H1 (cell line): ENCODE results near the gene SPPL2A. TPM values are rescaled to one million over a fixed set of nuclear protein-coding genes. Genes with fewer than 3 reads are reported as not detected.

Experiments used
- CTCF ChIA-PET: fragments of 300-600 bp; sonication (Branson Sonifier 250); formaldehyde crosslinking; loops from one replicate; lab custom pipeline; 2021; ENCODE audit not compliant: partially characterized antibody; lab: Charles Lee
- POLR2A ChIA-PET: fragments of 300-600 bp; sonication (Branson Sonifier 250); formaldehyde crosslinking; loops from one replicate; lab custom pipeline; 2021; ENCODE audit warnings: inconsistent platforms; ENCODE audit not compliant: partially characterized antibody; lab: Charles Lee
- DNase-seq, 2 experiments: peaks; one replicate each; pipeline versions ENCODE4 v3.0.0 to v3.0.0-alpha.2; 2010 to 2022; ENCODE audit warnings: low spot score in 2 of 2, low read depth in 1 of 2, mixed read lengths in 1 of 2
- FAIRE-seq: peaks from 2 replicates; lab custom pipeline; 2011; peaks lifted over from hg19 to GRCh38; lab: Jason Lieb, UNC
- H2AFZ ChIP-seq: 2 replicates; pipeline ENCODE4 v1.8.1; 2012; ENCODE audit warnings: low read length, inconsistent platforms
- H2AK5ac ChIP-seq: 2 replicates; pipeline ENCODE4 v1.6.1; 2013; ENCODE audit warnings: low read depth, low read length
- H2BK120ac ChIP-seq: replicated peaks from 2 replicates; pipeline ENCODE3; 2013; ENCODE audit warnings: low read depth, low read length, inconsistent platforms
- H2BK12ac ChIP-seq: 2 replicates; pipeline ENCODE4 v1.6.1; 2013; ENCODE audit warnings: low read depth, low read length
- H2BK15ac ChIP-seq: 2 replicates; pipeline ENCODE4 v1.6.1; 2013; ENCODE audit warnings: low read length
- H2BK20ac ChIP-seq: 2 replicates; pipeline ENCODE4 v1.6.1; 2013; ENCODE audit warnings: low read length
- H2BK5ac ChIP-seq: 2 replicates; pipeline ENCODE4 v1.6.1; 2013; ENCODE audit warnings: low read depth, low read length
- H3K14ac ChIP-seq: 2 replicates; pipeline ENCODE4 v1.6.1; 2013; ENCODE audit warnings: inconsistent platforms; ENCODE audit not compliant: insufficient read length
- H3K18ac ChIP-seq: 2 replicates; pipeline ENCODE4 v1.6.1; 2013; ENCODE audit warnings: low read length; ENCODE audit errors: extremely low read depth
- H3K23ac ChIP-seq: 2 replicates; pipeline ENCODE4 v1.6.1; 2013; ENCODE audit warnings: inconsistent platforms; ENCODE audit not compliant: insufficient read length
- H3K23me2 ChIP-seq: 2 replicates; pipeline ENCODE4 v1.6.1; 2013; ENCODE audit warnings: low read depth, low read length
- H3K27ac ChIP-seq: 2 replicates; pipeline ENCODE4 v1.6.1; 2011; ENCODE audit warnings: low read depth, low read length, inconsistent platforms
- H3K27me3 ChIP-seq, 4 experiments: replicated peaks in 1 of 4; 1 replicate in 1 of 4; 2 replicates in 3 of 4; pipeline versions ENCODE4 v1.6.1 to v1.8.1; 2011 to 2013; ENCODE audit warnings: low read length in 3 of 4, mild to moderate bottlenecking in 3 of 4, inconsistent platforms in 2 of 4, mixed read lengths in 2 of 4, moderate library complexity in 1 of 4; ENCODE audit not compliant: control insufficient read depth in 3 of 4, insufficient read depth in 3 of 4; ENCODE audit errors: extremely low read depth in 1 of 4
- H3K36me3 ChIP-seq, 4 experiments: 2 replicates each; pipeline versions ENCODE4 v1.6.1 to v1.8.1; 2011 to 2013; ENCODE audit warnings: mild to moderate bottlenecking in 4 of 4, low read length in 3 of 4, moderate library complexity in 2 of 4, control low read depth in 1 of 4, inconsistent platforms in 1 of 4; ENCODE audit not compliant: insufficient read depth in 4 of 4, control insufficient read depth in 2 of 4
- H3K4ac ChIP-seq: replicated peaks from 2 replicates; pipeline ENCODE3; 2013; ENCODE audit warnings: low read length, low read depth, mixed read lengths, inconsistent platforms; ENCODE audit not compliant: insufficient read length
- H3K4me1 ChIP-seq, 4 experiments: replicated peaks in 1 of 4; 1 replicate in 1 of 4; 2 replicates in 3 of 4; pipeline versions ENCODE4 v1.6.1 to v1.8.1; 2011 to 2013; ENCODE audit warnings: low read length in 3 of 4, inconsistent platforms in 2 of 4, mixed read lengths in 1 of 4; ENCODE audit not compliant: insufficient read depth in 4 of 4, control insufficient read depth in 3 of 4
- H3K4me2 ChIP-seq, 2 experiments: 2 replicates each; pipeline versions ENCODE4 v1.6.1 to v1.8.1; 2011 to 2013; ENCODE audit warnings: low read depth in 2 of 2, low read length in 2 of 2, control low read depth in 1 of 2, inconsistent platforms in 1 of 2, mild to moderate bottlenecking in 1 of 2; ENCODE audit not compliant: insufficient read depth in 1 of 2
- H3K4me3 ChIP-seq, 4 experiments: fragments of 200-600, 300-600 bp in 1 of 4; sonication (generic), shearing (Covaris generic), sonication (Bioruptor Twin) in 1 of 4; 2 replicates each; pipeline versions ENCODE4 v1.5.1 to v1.8.1; 2011 to 2016; ENCODE audit warnings: low read length in 4 of 4, low read depth in 3 of 4, control low read depth in 2 of 4, inconsistent platforms in 2 of 4, mild to moderate bottlenecking in 2 of 4, mixed read lengths in 1 of 4, moderate library complexity in 1 of 4; ENCODE audit not compliant: insufficient read depth in 2 of 4; ENCODE audit errors: extremely low read depth in 1 of 4
- H3K56ac ChIP-seq: replicated peaks from 2 replicates; pipeline ENCODE3; 2013; ENCODE audit warnings: low read depth, mild to moderate bottlenecking, mixed read lengths, low read length, inconsistent platforms; ENCODE audit not compliant: insufficient read length
- H3K79me1 ChIP-seq: 2 replicates; pipeline ENCODE4 v1.6.1; 2013; ENCODE audit warnings: low read depth, low read length, control low read depth
- H3K79me2 ChIP-seq, 2 experiments: 2 replicates each; pipeline versions ENCODE4 v1.6.1 to v1.8.1; 2012 to 2013; ENCODE audit warnings: low read length in 2 of 2, mild to moderate bottlenecking in 2 of 2, inconsistent platforms in 1 of 2; ENCODE audit not compliant: insufficient read depth in 2 of 2, control insufficient read depth in 1 of 2
- H3K9ac ChIP-seq, 4 experiments: replicated peaks in 1 of 4; 1 replicate in 1 of 4; 2 replicates in 3 of 4; pipeline versions ENCODE4 v1.6.1 to v1.8.1; 2011 to 2013; ENCODE audit warnings: low read depth in 3 of 4, low read length in 3 of 4, control low read depth in 2 of 4, mild to moderate bottlenecking in 2 of 4, moderate library complexity in 2 of 4, inconsistent platforms in 1 of 4; ENCODE audit errors: extremely low read depth in 1 of 4
- H3K9me3 ChIP-seq, 2 experiments: 2 replicates each; pipeline versions ENCODE4 v1.6.1 to v1.8.1; 2012 to 2013; ENCODE audit warnings: mild to moderate bottlenecking in 2 of 2, moderate library complexity in 2 of 2, control low read depth in 1 of 2, inconsistent platforms in 1 of 2, low read depth in 1 of 2, low read length in 1 of 2, mixed read lengths in 1 of 2; ENCODE audit not compliant: insufficient read depth in 2 of 2
- H4K20me1 ChIP-seq, 2 experiments: replicated peaks in 1 of 2; 2 replicates each; pipeline versions ENCODE3 to v1.8.1; 2011 to 2013; ENCODE audit warnings: inconsistent platforms in 2 of 2, low read length in 2 of 2, mild to moderate bottlenecking in 1 of 2; ENCODE audit not compliant: insufficient read depth in 2 of 2, control insufficient read depth in 1 of 2
- H4K5ac ChIP-seq: 2 replicates; pipeline ENCODE4 v1.6.1; 2013; ENCODE audit warnings: low read length, low read depth, mixed read lengths, inconsistent platforms; ENCODE audit not compliant: insufficient read length
- H4K8ac ChIP-seq: 2 replicates; pipeline ENCODE4 v1.8.0; 2013; ENCODE audit warnings: mild to moderate bottlenecking, moderate library complexity, low read length, inconsistent platforms; ENCODE audit not compliant: insufficient read depth; ENCODE audit errors: extremely low read depth
- H4K91ac ChIP-seq: replicated peaks from 2 replicates; pipeline ENCODE3; 2013; ENCODE audit warnings: low read length, mixed read lengths, inconsistent platforms; ENCODE audit not compliant: insufficient read length
- ASH2L ChIP-seq: fragments of 200-600, 300-600 bp; sonication (generic); IDR thresholded peaks from one replicate; pipeline ENCODE4 v1.7.1; 2017; ENCODE audit warnings: low read length
- BRCA1 ChIP-seq: IDR thresholded peaks from 2 replicates; pipeline ENCODE4 v1.6.1; 2012; ENCODE audit warnings: low read depth, low read length, improper control_type of control experiment
- SIRT6 ChIP-seq: IDR thresholded peaks from one replicate; pipeline ENCODE4 v1.7.1; 2012; ENCODE audit warnings: low read length, inconsistent platforms
- SP2 ChIP-seq: IDR thresholded peaks from 2 replicates; pipeline ENCODE4 v1.6.1; 2012; ENCODE audit warnings: mild to moderate bottlenecking, low read length, inconsistent platforms
- TAF7 ChIP-seq: optimal IDR thresholded peaks from 2 replicates; pipeline ENCODE3; 2011; ENCODE audit warnings: low read depth, mild to moderate bottlenecking, inconsistent platforms, low read length, moderate library complexity, borderline replicate concordance
- WGBS, 2 experiments: shearing (Covaris generic) in 1 of 2; methylation state at CpG; one replicate each; pipeline versions ENCODE4 v1.1.6 to v1.1.7; 2013 to 2015; ENCODE audit warnings: low lambda C conversion rate in 2 of 2, mixed read lengths in 2 of 2, inconsistent platforms in 1 of 2, low coverage in 1 of 2, missing lambda C conversion rate in 1 of 2; ENCODE audit not compliant: insufficient replicate concordance in 2 of 2, insufficient coverage in 1 of 2, insufficient read length in 1 of 2; ENCODE audit errors: extremely low coverage in 1 of 2, missing lambda C conversion rate in 1 of 2; 5-methylcytosine and 5-hydroxymethylcytosine counted together
- polyA plus RNA-seq, 7 experiments: library from polyadenylated mRNA; depleted of rRNA in 3 of 7; stranded (reverse) in 5 of 7; unstranded in 2 of 7; fragments of >200 nt in 5 of 7; fragments of 200-250 nt in 2 of 7; gene quantifications; 1 replicate in 5 of 7; 2 replicates in 1 of 7; 4 replicates in 1 of 7; pipeline versions ENCODE4 v1.2.1 to v1.2.3, GENCODE V29; 2011 to 2013; ENCODE audit warnings: missing spikeins in 2 of 7, mixed read lengths in 2 of 7
- total RNA-seq: library from RNA; stranded (reverse); fragmentation: NEBNext Ultra II Directional; extraction: Animal tissue kit (Norgen Biotek cat#: 25700); gene quantifications from 2 replicates; pipeline ENCODE4 v1.2.1, GENCODE V29; 2021

The SPPL2A gene
- total and polyA plus RNA-seq, 2 of the 8 experiments (the other 6 are each of a cell fraction or from before 2014, with no cell fraction given) = 15.6 to 52.9 TPM

DNA sequence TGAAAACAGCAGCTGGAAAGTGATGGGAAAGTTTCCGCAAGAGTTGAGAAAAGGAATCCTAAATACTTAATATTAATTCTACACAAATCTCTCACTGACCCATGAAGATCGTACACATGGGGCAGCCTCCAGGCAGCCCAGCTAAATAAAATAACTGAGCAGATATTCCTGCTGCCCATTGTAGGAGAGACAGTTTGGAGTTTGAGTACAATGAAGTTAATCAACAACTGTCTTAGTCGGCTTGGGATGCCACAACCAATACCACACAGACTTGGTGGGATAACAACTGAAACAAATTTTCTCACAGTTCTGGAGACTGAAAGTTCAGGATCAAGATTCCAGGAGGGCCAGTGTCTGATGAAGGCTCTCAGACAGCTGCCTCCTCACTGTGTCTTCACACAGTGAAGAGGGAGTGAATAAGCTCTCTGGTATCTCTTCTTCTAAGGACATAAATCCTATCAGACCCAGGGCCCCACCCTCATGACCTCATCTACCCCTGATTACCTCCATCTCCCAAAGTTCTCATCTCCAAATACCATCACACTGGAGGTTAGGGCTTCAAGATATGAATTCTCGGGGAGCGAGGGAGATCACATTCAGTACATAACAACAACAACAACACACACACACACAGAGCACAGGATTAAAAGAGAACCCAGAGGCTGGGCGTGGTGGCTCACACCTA is 88.6 kb downstream of the SPPL2A start:
- POLR2A ChIA-PET = interaction anchor here (0.9 kb wide), 2 partner anchors 9 to 232 kb away, joined by 3 to 5 read pairs; partner anchors contain the start of gene TRPM7

More for the DNA sequence above, 88.6 kb downstream of the SPPL2A start:
- Histone ChIP-seq H3K56ac (no peak overlapping the region), H2AFZ (no peak overlapping the region), H3K27me3 (no peaks in the 10 kb centered on the region), H3K79me2 (peaks cover 0 to 72% of the 10 kb centered on the region in 2 experiments), H3K79me1 (peaks cover 2% of the 10 kb centered on the region), H3K36me3 (no peaks in the 10 kb centered on the region), H3K23ac (no peak overlapping the region), H3K14ac (no peak overlapping the region), H3K9me3 (no peaks in the 10 kb centered on the region), H2BK5ac (no peak overlapping the region), H2BK12ac (no peak overlapping the region), H3K4ac (no peak overlapping the region), H3K27ac (no peak overlapping the region), H3K23me2 (no peaks in the 10 kb centered on the region), H4K5ac (no peak overlapping the region), H3K18ac (no peak overlapping the region), H3K4me1 (no peaks in the 10 kb centered on the region), H2BK15ac (no peak overlapping the region), H4K8ac (no peak overlapping the region; the same call in 1 of the 2 replicates), H3K4me3 (no peak overlapping the region), H4K20me1 (peaks cover 4 to 5% of the 10 kb centered on the region in 2 experiments), H3K4me2 (no peak overlapping the region), H3K9ac (no peak overlapping the region), H2BK20ac (no peak overlapping the region), H2BK120ac (no peak overlapping the region), H2AK5ac (no peak overlapping the region), H4K91ac (no peak overlapping the region)
- WGBS, 2 experiments = 89% methylated on average over 6 of the region's 6 CpGs; no CpG with 5 or more reads in 1 of the 2 experiments
- CTCF ChIA-PET = interaction anchor here (0.6 to 3.4 kb wide), 6 partner anchors 8 to 203 kb away, joined by 3 to 14 read pairs (median 6); partner anchors contain the start of gene USP50
- TF ChIP-seq ASH2L (no peak), TAF7 (no peak), BRCA1 (no peak), SIRT6 (no peak), SP2 (no peak)
- no peak for FAIRE-seq
- DNase-seq = no peak
